Measurements from ENCODE around the gene SPAAR.

DNA sequence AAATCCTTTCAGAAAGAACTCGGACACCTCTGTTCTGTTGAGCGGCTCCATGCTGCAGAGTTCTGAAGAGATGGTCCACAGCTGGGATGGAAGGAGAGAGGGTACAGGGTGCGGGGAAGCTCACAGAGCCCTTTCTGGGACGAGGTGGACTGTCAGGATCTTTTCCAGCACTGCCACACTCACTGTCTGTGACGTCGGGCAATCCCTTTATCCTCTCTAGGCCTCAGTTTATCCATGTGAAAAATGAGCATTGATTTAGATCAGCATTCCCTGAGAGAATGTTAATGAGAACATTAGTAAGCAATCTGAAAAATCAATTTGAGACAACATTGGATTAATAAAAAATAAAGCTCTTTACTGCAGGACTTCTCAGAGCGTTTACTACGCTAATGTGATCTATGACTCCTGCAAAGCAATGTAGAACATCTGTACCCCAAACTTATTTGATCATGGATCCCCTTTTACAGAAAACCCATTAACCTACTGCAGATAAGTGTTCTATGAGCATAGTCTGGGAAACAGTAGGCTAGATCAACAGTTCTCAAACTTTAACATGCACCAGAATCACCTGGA is 38.9 kb upstream of the SPAAR start, which contains the start of gene OR13J1:
- TF ChIP-seq, protein P1, sequence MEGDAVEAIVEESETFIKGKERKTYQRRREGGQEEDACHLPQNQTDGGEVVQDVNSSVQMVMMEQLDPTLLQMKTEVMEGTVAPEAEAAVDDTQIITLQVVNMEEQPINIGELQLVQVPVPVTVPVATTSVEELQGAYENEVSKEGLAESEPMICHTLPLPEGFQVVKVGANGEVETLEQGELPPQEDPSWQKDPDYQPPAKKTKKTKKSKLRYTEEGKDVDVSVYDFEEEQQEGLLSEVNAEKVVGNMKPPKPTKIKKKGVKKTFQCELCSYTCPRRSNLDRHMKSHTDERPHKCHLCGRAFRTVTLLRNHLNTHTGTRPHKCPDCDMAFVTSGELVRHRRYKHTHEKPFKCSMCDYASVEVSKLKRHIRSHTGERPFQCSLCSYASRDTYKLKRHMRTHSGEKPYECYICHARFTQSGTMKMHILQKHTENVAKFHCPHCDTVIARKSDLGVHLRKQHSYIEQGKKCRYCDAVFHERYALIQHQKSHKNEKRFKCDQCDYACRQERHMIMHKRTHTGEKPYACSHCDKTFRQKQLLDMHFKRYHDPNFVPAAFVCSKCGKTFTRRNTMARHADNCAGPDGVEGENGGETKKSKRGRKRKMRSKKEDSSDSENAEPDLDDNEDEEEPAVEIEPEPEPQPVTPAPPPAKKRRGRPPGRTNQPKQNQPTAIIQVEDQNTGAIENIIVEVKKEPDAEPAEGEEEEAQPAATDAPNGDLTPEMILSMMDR (IDR thresholded peaks at IDR 0.05; ENCODE audit: insufficient read depth, low read length, poor library complexity, severe bottlenecking), result no peak
- no peak for TF ChIP-seq EZH2phosphoT487 (conservative IDR thresholded peaks at IDR 0.05; ENCODE audit: low read length)

Measured in SU-DHL-6 (cell line).